ENCODE results near the gene PITPNM3. TPM values are rescaled to one million over a fixed set of nuclear protein-coding genes. Genes with fewer than 3 reads are reported as not detected.

Gene PITPNM3
- total RNA-seq, 1 experiment from 2014 or later, result 4.2 TPM

DNA sequence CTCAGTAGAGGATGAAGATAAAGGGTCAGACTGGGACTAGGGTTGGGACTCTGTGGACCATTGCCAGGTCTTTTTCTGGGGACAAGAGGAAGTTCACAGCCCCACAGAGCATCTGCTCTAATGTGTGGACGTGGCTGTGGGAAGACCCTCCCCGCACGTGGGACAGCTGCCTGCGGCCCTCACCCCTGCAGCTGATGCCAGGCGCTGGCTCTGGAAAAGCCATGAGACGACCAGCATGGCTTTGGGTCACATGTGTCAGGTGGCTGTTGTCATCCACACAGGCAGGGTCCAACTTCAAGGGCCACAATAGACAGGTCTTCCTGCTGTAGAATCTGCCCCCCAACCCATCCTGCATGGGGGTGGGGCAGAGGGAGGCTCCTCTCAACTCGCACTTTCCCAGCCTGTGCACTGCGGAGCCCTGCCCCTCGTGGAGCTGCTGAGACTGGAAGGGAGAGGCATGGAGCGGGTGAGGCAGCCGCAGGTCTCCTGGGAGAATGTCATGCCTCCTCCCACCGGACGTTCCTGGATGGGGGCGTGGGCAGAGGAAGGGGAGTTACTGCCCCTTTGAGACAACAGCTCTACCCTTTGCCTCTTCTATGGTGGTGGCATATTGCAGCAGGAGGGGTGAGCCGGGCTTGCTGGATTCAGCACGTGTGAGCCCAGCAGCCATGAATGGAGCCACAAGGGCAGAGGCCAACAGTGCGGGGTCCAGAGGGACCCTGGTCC lies 58.7 kb downstream of the PITPNM3 start:
- Histone ChIP-seq H3K9ac (ENCODE audit: low read length) (no peak overlapping the region), H3K4me3 (replicated peaks in 1 of 2; ENCODE audit: low read depth in 1 of 2, low read length in 2 of 2) (no peak overlapping the region), H3K27ac (ENCODE audit: low read depth, low read length) (no peak overlapping the region), H3K4me1 (ENCODE audit: control insufficient read depth in 1 of 2, insufficient read depth in 2 of 2, low read length in 2 of 2) (no peaks in the 10 kb centered on the region), H2AFZ (ENCODE audit: low read depth, low read length, poor library complexity, severe bottlenecking) (no peak overlapping the region), H3K79me2 (ENCODE audit: insufficient read depth, low read length) (no peaks in the 10 kb centered on the region), H3K9me2 (ENCODE audit: insufficient read depth) (no peaks in the 10 kb centered on the region), H3K36me3 (ENCODE audit: control insufficient read depth in 1 of 2, insufficient read depth in 2 of 2, low read length in 2 of 2) (no peaks in the 10 kb centered on the region), H4K20me1 (ENCODE audit: insufficient read depth) (no peaks in the 10 kb centered on the region), H3K4me2 (ENCODE audit: low read length) (no peak overlapping the region), H3K27me3 (ENCODE audit: insufficient read depth, low read length) (no peaks in the 10 kb centered on the region), H3K9me3 (ENCODE audit: control insufficient read depth in 1 of 2, insufficient read depth in 1 of 2, low read depth in 1 of 2, low read length in 2 of 2) (no peaks in the 10 kb centered on the region)
- ATAC-seq (no peak), DNase-seq (ENCODE audit: low read depth, low spot score) (no peak)
- ChIA-PET CTCF (no interaction called here), RAD21 (ENCODE audit: low non-redundant PET in 1 of 2, low total read pairs in 2 of 2, uncharacterized antibody in 2 of 2, unreplicated experiment in 2 of 2) (no interaction called here), POLR2A (no interaction called here)
- no TSS peak for BruUV-seq (replicated peaks)
- intact Hi-C loops (cut with micrococcal nuclease), result no loop called here
- no peak for TF ChIP-seq ELF1 (IDR thresholded peaks at IDR 0.05; ENCODE audit: borderline replicate concordance, low read depth)
- no peak for TF ChIP-seq POLR2AphosphoS5 (IDR thresholded peaks at IDR 0.05; ENCODE audit: low read depth, low read length)
- TF ChIP-seq RAD21 (IDR thresholded peaks at IDR 0.05; ENCODE audit: low read depth), result no peak

DNA sequence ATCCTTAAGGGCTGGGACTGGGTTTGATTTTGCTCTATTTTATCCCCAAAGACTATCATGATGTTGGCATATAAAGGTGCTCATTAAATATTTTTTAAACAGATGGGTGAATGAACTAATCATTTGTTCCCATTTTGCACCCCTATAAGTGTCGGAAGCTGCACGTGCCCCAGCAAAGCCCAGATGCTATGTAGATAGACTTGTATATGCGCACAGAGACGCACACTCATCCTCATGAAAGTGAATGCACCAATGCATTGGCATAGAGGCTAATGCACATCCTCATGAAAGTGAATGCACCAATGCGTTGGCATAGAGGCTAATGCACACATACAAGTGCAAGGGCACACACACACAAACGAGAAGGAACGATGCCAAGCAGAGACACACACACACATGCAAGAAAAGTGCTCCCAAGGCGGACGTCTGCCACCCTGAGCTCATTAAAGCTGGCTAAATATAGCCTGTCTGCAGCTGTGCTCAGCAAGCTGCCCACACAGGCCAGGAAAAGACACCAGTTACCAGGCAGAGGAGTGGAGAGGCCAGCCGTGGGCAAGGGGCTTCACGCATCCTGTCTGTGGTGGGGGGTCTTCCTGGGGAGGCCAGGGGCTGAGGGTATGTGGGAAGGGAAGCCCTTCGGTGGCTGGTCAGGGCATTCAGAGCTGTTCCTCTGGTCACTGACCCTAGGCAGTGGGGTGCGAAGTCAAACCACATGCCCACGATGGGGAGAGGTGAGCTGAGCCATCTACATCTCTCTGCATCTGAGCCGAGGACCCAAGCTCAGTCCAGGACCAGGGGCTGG lies 59.5 kb downstream of the PITPNM3 start:
- CTCF ChIA-PET, result no interaction called here
- Histone ChIP-seq H3K27ac (ENCODE audit: low read depth, low read length) (no peak overlapping the region), H3K9me2 (ENCODE audit: insufficient read depth) (no peaks in the 10 kb centered on the region), H3K4me2 (ENCODE audit: low read length) (no peak overlapping the region), H4K20me1 (ENCODE audit: insufficient read depth) (no peaks in the 10 kb centered on the region), H3K27me3 (ENCODE audit: insufficient read depth, low read length) (no peaks in the 10 kb centered on the region), H2AFZ (ENCODE audit: low read depth, low read length, poor library complexity, severe bottlenecking) (no peak overlapping the region), H3K9ac (ENCODE audit: low read length) (no peak overlapping the region), H3K4me3 (replicated peaks in 1 of 2; ENCODE audit: low read depth in 1 of 2, low read length in 2 of 2) (no peak overlapping the region), H3K4me1 (ENCODE audit: control insufficient read depth in 1 of 2, insufficient read depth in 2 of 2, low read length in 2 of 2) (no peaks in the 10 kb centered on the region), H3K79me2 (ENCODE audit: insufficient read depth, low read length) (no peaks in the 10 kb centered on the region), H3K9me3 (ENCODE audit: control insufficient read depth in 1 of 2, insufficient read depth in 1 of 2, low read depth in 1 of 2, low read length in 2 of 2) (no peaks in the 10 kb centered on the region), H3K36me3 (ENCODE audit: control insufficient read depth in 1 of 2, insufficient read depth in 2 of 2, low read length in 2 of 2) (no peaks in the 10 kb centered on the region)
- intact Hi-C loops (cut with micrococcal nuclease), result no loop called here
- RAD21 ChIA-PET (ENCODE audit: low non-redundant PET in 1 of 2, low total read pairs in 2 of 2, uncharacterized antibody in 2 of 2, unreplicated experiment in 2 of 2), result no interaction called here
- ATAC-seq (no peak), DNase-seq (ENCODE audit: low read depth, low spot score) (no peak)
- TF ChIP-seq EGR1 (IDR thresholded peaks at IDR 0.05; ENCODE audit: low read depth) (no peak), RAD21 (IDR thresholded peaks at IDR 0.05; ENCODE audit: low read depth) (no peak), ZNF274 (IDR thresholded peaks at IDR 0.05; ENCODE audit: low read depth, low read length) (no peak), SRF (IDR thresholded peaks at IDR 0.05; ENCODE audit: low read depth) (no peak), EZH2phosphoT487 (IDR thresholded peaks at IDR 0.05; ENCODE audit: borderline replicate concordance) (no peak), FOSL1 (IDR thresholded peaks at IDR 0.05; ENCODE audit: low read depth) (no peak), ZFX (IDR thresholded peaks at IDR 0.05) (no peak), EZH2 (IDR thresholded peaks at IDR 0.05) (no peak)
- TF ChIP-seq, protein P1, sequence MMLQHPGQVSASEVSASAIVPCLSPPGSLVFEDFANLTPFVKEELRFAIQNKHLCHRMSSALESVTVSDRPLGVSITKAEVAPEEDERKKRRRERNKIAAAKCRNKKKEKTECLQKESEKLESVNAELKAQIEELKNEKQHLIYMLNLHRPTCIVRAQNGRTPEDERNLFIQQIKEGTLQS (IDR thresholded peaks at IDR 0.05), result no peak
- TF ChIP-seq, protein P2, sequence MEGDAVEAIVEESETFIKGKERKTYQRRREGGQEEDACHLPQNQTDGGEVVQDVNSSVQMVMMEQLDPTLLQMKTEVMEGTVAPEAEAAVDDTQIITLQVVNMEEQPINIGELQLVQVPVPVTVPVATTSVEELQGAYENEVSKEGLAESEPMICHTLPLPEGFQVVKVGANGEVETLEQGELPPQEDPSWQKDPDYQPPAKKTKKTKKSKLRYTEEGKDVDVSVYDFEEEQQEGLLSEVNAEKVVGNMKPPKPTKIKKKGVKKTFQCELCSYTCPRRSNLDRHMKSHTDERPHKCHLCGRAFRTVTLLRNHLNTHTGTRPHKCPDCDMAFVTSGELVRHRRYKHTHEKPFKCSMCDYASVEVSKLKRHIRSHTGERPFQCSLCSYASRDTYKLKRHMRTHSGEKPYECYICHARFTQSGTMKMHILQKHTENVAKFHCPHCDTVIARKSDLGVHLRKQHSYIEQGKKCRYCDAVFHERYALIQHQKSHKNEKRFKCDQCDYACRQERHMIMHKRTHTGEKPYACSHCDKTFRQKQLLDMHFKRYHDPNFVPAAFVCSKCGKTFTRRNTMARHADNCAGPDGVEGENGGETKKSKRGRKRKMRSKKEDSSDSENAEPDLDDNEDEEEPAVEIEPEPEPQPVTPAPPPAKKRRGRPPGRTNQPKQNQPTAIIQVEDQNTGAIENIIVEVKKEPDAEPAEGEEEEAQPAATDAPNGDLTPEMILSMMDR (IDR thresholded peaks at IDR 0.05 in 2 of 3, conservative IDR thresholded peaks at IDR 0.05 in 1 of 3; ENCODE audit: borderline replicate concordance in 1 of 3, insufficient read depth in 1 of 3, low read depth in 2 of 3, low read length in 2 of 3), result no peak
- POLR2A ChIA-PET, result no interaction called here
- no TSS peak for BruUV-seq (replicated peaks)

Measured in HCT116 (cell line).